ENCODE data around the gene FAM53B. TPM values are rescaled to one million over a fixed set of nuclear protein-coding genes. Genes with fewer than 3 reads are reported as not detected.

Gene FAM53B
- total RNA-seq, 1 donor from 2014 or later, result 17.5 TPM

GRCh38 chr10:124586142-124586541, 158.0 kb downstream of the FAM53B start:
- no peak for DNase-seq (ENCODE audit: low read depth, low spot score)

GRCh38 chr10:124579011-124579399, 165.2 kb downstream of the FAM53B start:
- no peak for DNase-seq (ENCODE audit: low read depth, low spot score)

GRCh38 chr10:124578231-124579010, 165.8 kb downstream of the FAM53B start:
- DNase-seq (ENCODE audit: low read depth, low spot score), result no peak

- no peak for DNase-seq (ENCODE audit: low read depth, low spot score)
These were observed 166.5 kb downstream of the FAM53B start for GRCh38 chr10:124577651-124578050.

- DNase-seq (ENCODE audit: low read depth, low spot score), result no peak
These were observed 167.4 kb downstream of the FAM53B start for GRCh38 chr10:124576526-124577420.

- DNase-seq (ENCODE audit: low read depth, low spot score), result no peak
These were observed 168.8 kb downstream of the FAM53B start for GRCh38 chr10:124575107-124576035.

- no peak for DNase-seq (ENCODE audit: low read depth, low spot score)
These were observed 169.6 kb downstream of the FAM53B start for GRCh38 chr10:124574456-124575070.

GRCh38 chr10:124573726-124574455, 170.3 kb downstream of the FAM53B start:
- DNase-seq (ENCODE audit: low read depth, low spot score), result no peak

- no peak for DNase-seq (ENCODE audit: low read depth, low spot score)
These were observed 171.4 kb downstream of the FAM53B start for GRCh38 chr10:124572751-124573150.

- DNase-seq (ENCODE audit: low read depth, low spot score), result no peak
These were observed 173.5 kb downstream of the FAM53B start for GRCh38 chr10:124570646-124571045.

GRCh38 chr10:124569623-124570470, 174.3 kb downstream of the FAM53B start:
- DNase-seq (ENCODE audit: low read depth, low spot score), result no peak

Other genes with a start within 250 kb of the FAM53B start
- 22.2 and 28.3 TPM in 2 replicates for gene EEF1AKMT2, start 47.5 kb upstream of the FAM53B start, total RNA-seq
- 13.6 and 15.9 TPM in 2 replicates for gene ABRAXAS2, start 57.4 kb upstream of the FAM53B start, total RNA-seq
- 23.4 and 24.1 TPM in 2 replicates for gene ZRANB1, start 197.7 kb upstream of the FAM53B start, total RNA-seq